Measurements from ENCODE around the gene PTPRN2. TPM values are rescaled to one million over a fixed set of nuclear protein-coding genes. Genes with fewer than 3 reads are reported as not detected.
"Not testable (repeated sequence)": the region's sequence is repeated elsewhere in the genome, so short reads cannot be mapped to it uniquely, and the experiment has no call there.

Gene PTPRN2
- total and polyA plus RNA-seq, 2 of the 8 experiments (the other 6 are each of a cell fraction or from before 2014, with no cell fraction given), result 2.6 to 4.5 TPM

DNA sequence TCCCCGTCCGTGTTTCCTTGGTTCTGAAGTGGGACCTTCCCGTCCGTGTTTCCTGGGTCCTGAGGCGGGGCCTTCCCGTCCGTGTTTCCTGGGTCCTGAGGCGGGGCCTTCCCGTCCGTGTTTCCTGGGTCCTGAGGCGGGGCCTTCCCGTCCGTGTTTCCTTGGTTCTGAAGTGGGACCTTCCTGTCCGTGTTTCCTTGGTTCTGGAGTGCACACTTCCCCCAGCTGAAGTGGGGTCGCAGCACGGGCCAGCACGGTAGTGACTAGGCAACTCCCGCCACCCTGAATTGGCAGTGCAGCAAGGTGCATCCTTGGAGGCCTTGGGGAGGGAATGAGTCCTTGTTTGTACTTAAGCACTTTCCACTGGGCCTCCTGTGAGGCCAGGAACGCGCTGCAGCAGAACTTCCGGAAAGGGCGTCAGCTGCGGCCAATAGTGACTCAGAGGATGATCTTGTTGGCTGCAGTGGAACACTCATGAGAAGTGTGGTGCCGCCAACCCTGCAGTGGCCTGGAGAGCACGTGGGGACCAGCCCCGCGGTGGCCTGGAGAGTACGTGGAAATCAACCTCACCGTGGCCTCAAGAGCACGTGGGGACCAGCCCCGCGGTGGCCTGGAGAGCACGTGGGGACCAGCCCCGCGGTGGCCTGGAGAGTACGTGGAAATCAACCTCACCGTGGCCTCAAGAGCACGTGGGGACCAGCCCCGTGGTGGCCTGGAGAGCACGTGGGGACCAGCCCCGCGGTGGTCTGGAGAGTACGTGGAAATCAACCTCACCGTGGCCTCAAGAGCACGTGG, 685.6 kb downstream of the PTPRN2 start:
- POLR2A ChIA-PET (ENCODE audit: partially characterized antibody); H3K18ac ChIP-seq (ENCODE audit: extremely low read depth, low read length); H4K5ac ChIP-seq (ENCODE audit: insufficient read length, low read depth, low read length); H2BK15ac ChIP-seq (ENCODE audit: low read length); H3K36me3 ChIP-seq (ENCODE audit: control insufficient read depth in 2 of 4, insufficient read depth in 4 of 4, low read length in 3 of 4); H4K20me1 ChIP-seq (replicated peaks in 1 of 2; ENCODE audit: control insufficient read depth in 1 of 2, insufficient read depth in 2 of 2, low read length in 2 of 2); H3K23me2 ChIP-seq (ENCODE audit: low read depth, low read length); H2BK120ac ChIP-seq (replicated peaks; ENCODE audit: low read depth, low read length); H2AK5ac ChIP-seq (ENCODE audit: low read depth, low read length); H3K4me2 ChIP-seq (ENCODE audit: insufficient read depth in 1 of 2, low read depth in 2 of 2, low read length in 2 of 2); H2BK20ac ChIP-seq (ENCODE audit: low read length); H4K91ac ChIP-seq (replicated peaks; ENCODE audit: insufficient read length, low read length); H3K56ac ChIP-seq (replicated peaks; ENCODE audit: insufficient read length, low read depth, low read length); FAIRE-seq; H2AFZ ChIP-seq (ENCODE audit: low read length); H3K4ac ChIP-seq (replicated peaks; ENCODE audit: insufficient read length, low read depth, low read length); H3K23ac ChIP-seq (ENCODE audit: insufficient read length); H3K9ac ChIP-seq (replicated peaks in 1 of 4; ENCODE audit: extremely low read depth in 1 of 4, low read depth in 3 of 4, low read length in 3 of 4); CTCF ChIA-PET (ENCODE audit: partially characterized antibody); H3K79me1 ChIP-seq (ENCODE audit: low read depth, low read length); H3K27ac ChIP-seq (ENCODE audit: low read depth, low read length); H3K14ac ChIP-seq (ENCODE audit: insufficient read length); H3K9me3 ChIP-seq (ENCODE audit: insufficient read depth in 2 of 2, low read depth in 1 of 2, low read length in 1 of 2); H2BK5ac ChIP-seq (ENCODE audit: low read depth, low read length); H3K27me3 ChIP-seq (replicated peaks in 1 of 4; ENCODE audit: control insufficient read depth in 3 of 4, extremely low read depth in 1 of 4, insufficient read depth in 3 of 4, low read length in 3 of 4); DNase-seq (ENCODE audit: low read depth in 1 of 2, low spot score in 2 of 2); H3K4me3 ChIP-seq (ENCODE audit: extremely low read depth in 1 of 4, insufficient read depth in 2 of 4, low read depth in 3 of 4, low read length in 4 of 4); H3K79me2 ChIP-seq (ENCODE audit: control insufficient read depth in 1 of 2, insufficient read depth in 2 of 2, low read length in 2 of 2): not testable (repeated sequence)
- Histone ChIP-seq H3K4me1 (replicated peaks in 1 of 4; ENCODE audit: control insufficient read depth in 3 of 4, insufficient read depth in 4 of 4, low read length in 3 of 4) (peaks cover 10 to 22% (median 14%) of the 10 kb centered on the region in 4 experiments; a peak in 6 of 7 replicates), H4K8ac (ENCODE audit: extremely low read depth, insufficient read depth, low read length) (0 out of 2 replicates have a peak overlapping the region, but pooled peaks have one; percentile 29), H2BK12ac (ENCODE audit: low read depth, low read length) (0 out of 2 replicates have a peak overlapping the region, but pooled peaks have one; percentile 9)
- WGBS, 2 experiments (ENCODE audit: extremely low coverage in 1 of 2, insufficient coverage in 1 of 2, insufficient read length in 1 of 2, insufficient replicate concordance in 2 of 2, low coverage in 1 of 2, low lambda C conversion rate in 2 of 2, missing lambda C conversion rate in 1 of 2), result 95% methylated on average over 31 of the region's 45 CpGs; no CpG with 5 or more reads in 1 of the 2 experiments

Measured in H1 (cell line).